Stimulated activated CD4-positive, alpha-beta T cell treated with anti-CD3 and anti-CD28 coated beads, Interleukin-2, amount 100 ng/mL, for 48 hours (primary cell): ENCODE results near the gene NKPD1.
A peak's percentile ranks its signal among the peaks of the same experiment; 100 is the strongest.

Experiments
- DNase-seq, 2 donors: peaks; one replicate each; pipeline ENCODE4 v3.0.0-alpha.2; 2020

The NKPD1 gene

DNA sequence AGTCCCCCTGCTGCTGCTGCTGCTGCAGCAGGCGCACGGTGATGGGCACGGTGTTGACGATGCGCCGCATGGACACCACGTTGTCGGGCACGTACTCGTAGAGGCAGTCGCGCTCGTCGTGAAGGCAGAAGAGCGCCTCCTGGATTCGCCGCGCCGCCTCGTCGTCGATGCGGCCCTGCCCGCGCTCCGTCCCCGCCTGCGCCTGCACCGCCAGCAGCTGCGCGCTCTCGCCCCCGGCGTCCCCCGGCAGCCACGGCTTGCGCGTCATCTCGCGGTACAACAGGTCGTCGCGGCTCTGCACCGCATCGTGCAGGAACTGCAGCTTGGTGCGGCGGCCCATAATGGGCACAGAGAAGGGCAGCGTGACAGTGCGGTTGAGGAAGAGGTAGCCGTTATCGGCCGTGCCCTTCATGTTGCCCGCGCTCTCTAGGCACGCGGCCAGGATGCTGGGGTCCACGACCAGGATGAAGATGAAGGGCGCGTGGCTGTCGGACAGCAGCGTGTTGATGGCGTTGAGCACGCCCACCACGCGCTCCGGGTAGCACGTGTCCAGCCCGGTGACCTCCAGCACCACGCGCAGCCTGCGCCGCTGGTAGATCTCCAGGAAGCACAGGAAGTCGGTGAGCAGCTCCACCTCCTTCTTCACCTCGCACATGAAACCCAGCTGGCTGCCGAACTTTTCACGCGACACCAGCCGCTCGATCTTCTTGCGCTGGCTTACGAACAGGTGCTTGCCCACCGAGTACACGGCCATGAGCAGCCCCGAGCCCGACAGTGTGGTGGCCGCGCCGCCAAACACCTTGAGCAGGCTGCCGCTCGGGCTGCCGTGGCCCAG is 8.1 kb downstream of the NKPD1 start:
- DNase-seq, result peak; percentile 12 to 34

DNA sequence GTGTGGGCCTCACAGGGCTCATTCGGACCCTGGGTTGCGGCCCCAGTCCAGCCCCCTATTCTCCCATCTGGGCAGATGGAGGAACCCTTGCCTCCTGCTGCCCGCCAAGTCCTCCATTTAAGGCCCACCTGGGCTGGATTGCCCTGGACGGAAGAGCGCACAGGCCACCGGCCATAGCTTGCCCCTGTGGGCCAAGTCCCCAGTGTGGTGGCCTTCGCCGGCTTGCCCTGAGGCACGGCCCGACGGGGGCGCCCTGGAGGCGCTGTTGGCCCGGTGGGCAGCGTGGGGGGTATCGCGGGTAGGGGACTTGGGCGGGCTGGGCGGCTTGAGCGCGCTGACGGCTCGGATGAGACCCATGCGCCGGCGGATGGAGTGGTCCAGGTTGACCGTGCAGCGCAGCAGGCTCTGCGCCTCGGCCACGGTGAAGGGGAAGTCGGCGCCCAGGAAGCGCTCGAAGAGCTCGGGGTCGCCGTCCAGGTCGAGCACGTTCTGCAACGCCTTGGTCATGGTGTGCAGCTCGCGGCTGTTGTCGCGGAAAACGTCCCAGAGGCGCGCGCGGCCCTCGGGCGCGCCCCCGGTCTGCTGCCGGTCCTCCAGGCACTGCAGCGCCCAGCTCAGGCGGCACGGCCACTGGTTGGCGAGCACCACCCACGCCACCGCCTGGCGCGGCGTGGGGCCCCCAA is 8.8 kb downstream of the NKPD1 start:
- no peak for DNase-seq

DNA sequence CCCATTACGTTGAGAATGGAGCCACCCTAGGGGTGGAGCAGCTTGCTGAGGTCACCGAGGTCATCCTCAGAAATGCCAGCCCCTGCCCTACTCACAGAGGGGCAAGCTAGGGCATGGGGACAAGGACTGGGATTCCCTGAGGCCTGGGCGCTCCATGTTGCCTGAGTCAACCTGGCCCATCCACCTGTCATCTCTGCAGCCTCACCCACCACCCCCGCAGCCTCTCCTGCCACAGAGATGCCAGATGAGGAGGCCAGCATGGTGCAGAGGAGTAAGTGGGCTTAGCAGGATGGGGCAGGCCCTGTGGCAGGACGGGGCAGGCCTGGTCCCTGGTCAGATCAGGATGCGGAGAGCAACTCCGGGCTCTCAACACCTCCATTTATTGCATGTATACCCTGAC is 9.5 kb downstream of the NKPD1 start:
- no peak for DNase-seq

DNA sequence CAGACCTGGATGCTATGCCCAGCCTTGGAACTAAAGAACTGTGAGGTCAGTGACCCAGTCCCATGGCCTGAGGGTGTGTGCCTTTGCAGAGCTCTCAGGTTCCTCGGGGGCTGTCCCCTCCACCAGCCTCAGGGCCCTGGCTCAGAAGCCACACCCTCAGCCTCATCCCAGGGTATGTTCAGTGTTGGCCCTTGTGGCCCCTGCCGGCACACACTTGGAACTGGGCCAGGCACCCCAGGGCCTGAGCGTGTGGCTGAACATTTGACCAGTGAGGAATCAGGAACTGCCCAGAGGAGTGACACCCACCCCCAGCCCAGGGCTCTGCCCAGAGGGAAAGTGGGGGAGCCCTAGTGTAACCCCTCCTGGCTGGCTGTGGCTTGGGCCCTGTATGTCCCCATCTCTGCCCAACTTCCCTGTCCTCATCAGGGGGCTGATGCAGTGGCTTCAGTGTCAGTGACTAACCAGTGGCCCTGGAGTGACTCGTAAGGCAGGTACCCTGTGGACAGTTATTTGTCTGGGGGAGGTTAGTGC is 10.0 kb downstream of the NKPD1 start:
- no peak for DNase-seq

DNA sequence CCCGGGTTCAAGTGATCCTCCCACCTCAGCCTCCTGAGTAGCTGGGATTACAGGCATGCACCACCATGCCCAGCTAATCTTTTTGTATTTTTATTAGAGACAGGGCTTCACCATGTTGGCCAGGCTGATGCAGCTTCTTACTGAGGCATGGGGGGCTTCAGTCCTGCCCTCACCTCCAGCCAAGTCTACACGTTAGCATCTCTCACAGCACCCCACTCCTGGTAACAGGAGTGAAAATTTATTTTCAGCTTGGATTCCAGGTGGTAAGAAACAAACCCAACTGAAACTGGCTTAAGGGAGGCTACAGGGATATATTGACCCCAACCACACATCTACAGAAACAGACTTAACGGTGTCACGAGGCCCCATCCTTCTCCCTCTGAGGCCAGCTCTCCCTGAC is 10.6 kb downstream of the NKPD1 start:
- DNase-seq, result no peak

DNA sequence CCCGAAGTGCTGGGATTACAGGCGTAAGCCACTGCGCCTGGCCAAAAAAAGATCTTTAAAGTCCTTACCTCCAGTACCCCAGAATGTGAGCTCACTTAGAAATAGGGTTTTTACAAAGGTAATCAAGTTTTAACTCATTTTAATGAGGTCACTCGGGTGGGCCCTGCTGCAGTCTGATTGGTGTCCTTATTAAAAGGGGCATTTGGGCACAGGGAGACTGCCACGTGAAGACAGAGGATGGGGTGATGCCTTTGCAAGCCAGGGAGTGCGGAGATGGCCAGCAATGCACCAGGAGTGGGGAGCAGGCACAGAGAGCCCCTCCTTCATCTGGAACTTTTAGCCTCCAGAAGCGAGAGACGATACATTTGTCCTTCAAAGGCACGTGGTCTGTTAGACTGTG is 11.7 kb downstream of the NKPD1 start:
- DNase-seq, result no peak

DNA sequence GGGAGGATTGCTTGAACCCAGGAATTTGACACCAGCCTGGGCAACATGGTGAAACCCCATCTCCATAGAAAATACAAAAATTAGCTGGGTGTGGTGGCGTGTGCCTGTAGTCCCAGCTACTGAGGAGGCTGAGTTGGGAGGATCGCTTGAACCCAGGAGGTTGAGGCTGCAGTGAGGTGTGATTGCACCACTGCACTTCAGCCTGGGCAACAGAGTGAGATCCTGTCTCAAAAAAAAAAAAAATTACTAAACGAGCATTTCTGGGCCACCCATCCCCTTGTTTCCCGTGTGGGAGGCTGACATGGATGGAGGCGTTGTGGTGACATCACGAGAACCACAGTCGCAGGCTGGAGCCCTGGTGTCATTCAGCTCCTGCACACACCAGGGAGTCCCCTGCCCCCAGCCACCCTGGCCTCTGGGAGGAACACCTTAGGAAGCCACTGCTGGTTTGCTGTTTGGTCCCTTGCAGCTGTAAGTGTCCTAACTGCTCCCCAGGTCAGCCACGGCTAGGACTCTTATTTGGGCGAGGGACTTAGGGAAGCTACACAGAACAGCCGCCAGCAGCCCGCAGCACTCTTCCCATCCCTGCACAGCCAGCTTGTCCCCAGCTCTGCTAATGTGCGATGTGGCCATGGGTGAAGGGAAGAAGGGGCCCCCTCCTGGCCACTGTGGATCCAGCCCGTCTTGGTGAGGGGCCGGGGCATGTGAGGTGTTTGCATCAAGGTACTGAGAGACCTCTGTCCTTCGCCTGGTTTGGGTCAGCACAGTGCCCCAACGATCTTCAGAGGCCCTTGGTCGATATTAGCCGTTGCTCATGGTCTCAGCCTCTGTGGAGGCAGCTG is 12.7 kb downstream of the NKPD1 start:
- no peak for DNase-seq

DNA sequence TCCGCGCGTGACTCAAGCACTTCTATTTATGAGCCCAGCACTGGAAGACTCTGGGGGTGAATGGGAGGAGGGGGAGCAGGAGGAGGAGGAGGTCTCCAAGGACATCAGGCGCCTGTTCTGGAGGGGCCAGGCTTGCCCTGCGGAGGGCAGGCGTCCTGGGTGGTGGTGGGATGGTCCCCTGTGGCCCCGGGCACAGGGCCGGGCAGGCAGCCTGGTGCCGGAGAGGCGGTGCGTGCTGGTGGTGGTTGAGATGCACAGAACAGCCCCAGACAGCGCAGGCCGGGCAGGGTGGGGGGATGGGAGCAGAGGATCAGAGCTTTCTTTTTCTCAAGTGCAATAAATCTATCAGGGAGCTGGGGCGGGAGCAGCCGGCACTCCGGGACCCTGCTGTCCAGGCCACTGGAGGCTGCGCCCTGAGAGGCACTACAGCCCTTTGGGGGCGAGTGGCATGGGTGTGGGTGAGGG is 14.0 kb downstream of the NKPD1 start:
- DNase-seq, result no peak

DNA sequence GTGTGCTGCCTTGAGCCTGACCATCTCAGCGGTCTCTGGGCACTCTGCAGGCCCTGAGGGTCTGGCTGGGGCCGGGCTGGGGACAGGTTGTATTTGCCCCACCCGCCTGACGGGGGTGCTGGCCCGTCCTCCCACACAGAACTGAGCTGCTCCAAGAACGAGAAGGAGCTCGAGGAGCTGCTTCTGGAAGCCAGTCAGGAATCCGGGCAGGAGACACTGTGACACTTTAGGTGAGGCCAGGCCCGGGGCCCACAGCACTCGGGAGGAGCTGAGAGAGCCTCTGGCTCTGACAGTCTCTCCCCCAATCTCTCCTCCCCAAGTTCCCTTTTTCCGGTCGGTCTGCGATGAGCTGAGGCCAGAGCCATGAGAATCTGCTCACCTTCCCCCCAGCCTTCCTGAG is 14.5 kb downstream of the NKPD1 start:
- no peak for DNase-seq

DNA sequence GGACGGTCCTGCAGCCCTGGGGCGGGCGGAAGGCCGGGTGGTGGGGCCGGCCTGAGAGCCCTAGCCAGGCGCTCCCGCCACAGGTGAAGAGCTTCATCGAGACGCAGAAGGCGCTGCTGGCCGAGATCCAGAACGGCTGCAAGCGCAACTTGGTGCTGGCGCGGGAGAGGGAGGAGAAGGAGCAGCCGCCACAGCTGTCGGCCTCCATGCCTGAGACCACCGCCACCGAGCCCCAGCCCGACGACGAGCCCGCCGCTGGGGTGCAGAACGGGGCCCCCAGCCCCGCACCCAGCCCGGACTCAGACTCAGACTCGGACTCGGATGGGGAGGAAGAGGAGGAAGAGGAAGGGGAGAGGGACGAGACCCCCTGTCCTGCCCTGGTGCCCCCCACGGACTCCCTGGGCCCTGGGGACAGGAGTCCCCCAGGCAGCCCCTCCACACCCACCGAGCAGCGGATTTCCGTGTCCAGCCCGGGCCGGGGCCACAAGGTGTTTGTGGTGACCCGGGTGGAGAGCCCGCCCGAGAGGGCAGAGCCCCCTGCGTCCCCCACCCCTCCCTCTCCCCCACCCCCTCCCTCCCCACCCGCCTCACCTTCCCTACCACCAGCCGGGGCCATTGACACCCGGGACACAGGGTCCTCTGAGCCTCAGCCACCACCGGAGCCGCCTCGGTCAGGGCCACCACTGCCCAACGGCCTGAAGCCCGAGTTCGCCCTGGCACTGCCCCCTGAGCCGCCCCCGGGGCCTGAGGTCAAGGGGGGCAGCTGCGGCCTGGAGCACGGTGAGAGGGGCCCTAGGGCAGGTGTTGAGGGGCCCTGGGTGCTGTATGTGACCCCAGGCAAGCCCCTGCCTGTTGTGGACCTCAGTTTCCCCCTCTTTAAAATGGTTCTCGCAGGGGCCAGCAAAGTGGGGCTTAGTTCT is 15.3 kb downstream of the NKPD1 start:
- no peak for DNase-seq

DNA sequence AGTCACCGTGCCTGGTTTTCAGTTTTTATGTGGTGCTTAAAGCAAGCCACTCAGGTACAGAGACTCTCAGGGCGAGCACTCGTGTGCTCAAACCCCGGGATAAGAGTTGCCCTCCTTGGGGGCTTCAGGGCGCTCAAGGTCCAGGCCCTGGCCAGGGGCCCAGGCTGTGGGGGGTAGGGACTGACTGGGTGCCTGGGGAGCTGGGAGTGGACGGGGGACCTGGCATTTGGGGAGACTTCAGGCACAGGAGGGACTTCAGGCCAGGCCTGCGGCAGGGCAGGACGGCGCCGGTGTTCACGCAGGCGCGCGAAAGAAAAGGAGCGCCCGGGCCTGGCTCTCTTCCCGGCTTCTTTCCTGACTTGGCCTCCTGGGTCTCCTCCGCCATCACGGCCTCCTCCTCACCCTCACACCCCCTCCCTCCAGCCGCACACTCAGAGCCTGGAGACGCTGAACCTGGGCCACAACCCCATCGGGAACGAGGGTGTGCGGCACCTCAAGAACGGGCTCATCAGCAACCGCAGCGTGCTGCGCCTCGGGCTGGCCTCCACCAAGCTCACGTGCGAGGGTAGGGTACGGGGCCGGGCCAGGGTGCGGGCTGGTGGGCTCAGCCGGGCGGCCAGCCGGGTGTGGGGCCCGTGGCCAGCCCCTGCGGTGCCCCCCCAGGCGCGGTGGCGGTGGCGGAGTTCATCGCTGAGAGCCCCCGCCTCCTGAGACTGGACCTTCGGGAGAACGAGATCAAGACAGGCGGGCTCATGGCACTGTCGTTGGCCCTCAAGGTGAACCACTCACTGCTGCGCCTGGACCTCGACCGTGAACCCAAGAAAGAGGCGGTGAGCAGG is 16.1 kb downstream of the NKPD1 start:
- DNase-seq, result no peak

DNA sequence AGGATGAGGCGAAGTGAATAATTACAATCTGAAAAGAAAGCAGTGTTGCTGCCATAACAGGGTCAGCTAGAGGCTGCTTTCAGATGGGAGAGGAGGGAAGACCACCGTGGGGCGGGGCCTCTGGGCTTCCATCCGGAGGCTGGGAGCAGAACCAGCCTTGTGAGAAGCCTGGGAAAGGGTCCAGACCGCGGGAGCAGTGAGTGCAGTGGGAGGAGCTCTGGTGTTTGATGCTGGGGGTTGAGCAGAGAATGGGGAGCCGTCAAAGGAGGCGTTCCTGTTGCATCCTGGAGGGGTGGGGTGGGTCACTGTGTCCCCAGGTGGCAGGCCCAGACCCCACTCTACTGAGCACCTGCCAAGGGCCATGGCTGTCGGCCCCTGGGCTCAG is 18.1 kb downstream of the NKPD1 start:
- no peak for DNase-seq

DNA sequence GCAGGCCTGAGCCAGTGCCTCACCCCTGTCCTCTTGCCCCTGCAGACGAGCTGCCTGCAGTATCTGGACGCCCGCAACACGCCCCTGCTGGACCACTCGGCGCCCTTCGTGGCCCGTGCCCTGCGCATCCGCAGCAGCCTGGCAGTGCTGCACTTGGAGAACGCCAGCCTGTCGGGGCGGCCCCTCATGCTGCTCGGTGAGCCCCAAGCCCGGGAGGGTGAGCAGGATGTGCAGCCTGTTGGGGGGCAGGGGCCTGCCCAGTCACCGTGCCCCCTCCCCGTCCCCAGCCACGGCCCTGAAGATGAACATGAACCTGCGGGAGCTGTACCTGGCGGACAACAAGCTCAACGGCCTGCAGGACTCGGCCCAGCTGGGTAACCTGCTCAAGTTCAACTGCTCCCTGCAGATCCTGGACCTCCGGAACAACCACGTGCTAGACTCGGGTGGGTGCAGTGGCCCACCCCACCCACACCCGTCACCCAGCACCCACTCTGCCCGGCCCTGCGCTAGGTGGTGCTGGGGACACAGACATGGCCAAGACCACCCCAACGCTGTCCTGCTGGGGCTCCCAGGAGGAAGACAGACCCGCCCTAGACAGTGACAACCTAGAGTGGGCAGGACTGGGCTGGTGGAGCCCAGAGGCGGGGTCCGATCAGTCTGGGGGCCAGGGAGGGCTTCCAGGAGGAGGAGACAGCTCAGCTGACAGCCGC is 18.6 kb downstream of the NKPD1 start:
- DNase-seq, result no peak

DNA sequence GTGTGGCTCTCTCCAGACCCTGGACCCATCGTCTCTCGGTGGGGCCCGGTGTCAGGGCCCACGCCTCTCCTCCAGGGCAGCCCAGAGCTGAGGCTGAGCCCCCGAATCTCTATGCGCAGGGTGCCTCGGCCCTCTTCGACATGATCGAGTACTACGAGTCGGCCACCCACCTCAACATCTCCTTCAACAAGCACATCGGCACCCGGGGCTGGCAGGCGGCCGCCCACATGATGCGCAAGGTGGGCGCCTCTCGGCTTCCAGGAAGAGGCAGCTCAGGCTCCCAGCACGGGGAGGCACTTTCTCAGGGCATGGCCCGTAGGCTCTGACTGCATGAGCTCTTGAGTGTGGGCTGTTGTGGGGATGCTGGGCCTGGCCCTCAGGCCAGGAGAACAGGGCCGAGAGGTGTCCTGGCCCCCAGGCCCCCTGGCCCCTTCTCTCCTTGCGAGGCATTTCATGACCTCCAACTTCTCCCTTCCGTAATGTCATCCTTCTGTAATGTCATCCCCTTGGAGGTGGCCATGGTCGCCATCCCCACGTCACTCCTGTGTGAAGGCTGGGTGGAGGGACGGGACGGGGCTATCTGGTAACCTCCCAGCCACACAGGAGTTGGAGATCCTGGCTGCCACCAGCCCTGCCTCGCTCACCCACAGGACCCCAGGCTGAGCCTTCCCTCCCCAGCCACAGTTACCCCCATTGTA is 19.4 kb downstream of the NKPD1 start:
- DNase-seq, result no peak

DNA sequence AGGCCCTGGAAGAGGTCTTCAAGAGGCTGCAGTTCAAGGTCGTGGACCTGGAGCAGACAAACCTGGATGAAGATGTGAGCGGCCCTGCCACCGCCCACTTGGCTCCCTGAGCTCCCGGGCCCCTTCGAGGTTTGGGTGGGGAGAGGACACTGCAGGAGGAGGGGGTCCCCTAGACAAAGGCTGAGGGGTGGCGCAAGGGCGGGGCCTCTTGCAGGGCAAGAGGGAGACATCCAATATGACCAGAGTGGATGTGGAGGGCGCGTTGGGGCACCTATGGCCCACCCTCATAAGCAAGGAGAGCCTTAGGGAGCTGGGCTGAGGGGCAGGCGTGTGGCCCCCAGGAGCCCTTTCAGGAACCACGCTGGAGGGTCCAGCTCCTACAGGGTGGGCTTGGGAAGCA is 20.2 kb downstream of the NKPD1 start:
- DNase-seq, result no peak

DNA sequence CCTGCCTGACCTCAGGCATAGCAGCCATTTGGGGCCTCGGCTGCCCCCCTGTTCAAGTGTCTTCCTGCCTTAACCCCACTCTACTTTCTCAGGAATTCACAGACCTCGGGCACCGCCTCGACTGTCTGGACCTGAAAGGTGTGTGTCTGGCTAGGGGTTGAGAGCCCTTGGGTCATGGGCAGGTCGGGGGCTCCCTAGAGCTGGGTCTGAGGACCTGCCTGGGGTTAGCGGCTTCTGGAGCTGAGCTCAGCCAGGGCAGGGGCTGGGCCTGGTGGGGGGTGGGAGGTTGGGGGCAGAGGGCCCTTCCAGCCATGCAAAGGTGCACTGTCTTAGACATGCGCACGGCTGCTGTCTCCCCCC is 20.7 kb downstream of the NKPD1 start:
- no peak for DNase-seq

DNA sequence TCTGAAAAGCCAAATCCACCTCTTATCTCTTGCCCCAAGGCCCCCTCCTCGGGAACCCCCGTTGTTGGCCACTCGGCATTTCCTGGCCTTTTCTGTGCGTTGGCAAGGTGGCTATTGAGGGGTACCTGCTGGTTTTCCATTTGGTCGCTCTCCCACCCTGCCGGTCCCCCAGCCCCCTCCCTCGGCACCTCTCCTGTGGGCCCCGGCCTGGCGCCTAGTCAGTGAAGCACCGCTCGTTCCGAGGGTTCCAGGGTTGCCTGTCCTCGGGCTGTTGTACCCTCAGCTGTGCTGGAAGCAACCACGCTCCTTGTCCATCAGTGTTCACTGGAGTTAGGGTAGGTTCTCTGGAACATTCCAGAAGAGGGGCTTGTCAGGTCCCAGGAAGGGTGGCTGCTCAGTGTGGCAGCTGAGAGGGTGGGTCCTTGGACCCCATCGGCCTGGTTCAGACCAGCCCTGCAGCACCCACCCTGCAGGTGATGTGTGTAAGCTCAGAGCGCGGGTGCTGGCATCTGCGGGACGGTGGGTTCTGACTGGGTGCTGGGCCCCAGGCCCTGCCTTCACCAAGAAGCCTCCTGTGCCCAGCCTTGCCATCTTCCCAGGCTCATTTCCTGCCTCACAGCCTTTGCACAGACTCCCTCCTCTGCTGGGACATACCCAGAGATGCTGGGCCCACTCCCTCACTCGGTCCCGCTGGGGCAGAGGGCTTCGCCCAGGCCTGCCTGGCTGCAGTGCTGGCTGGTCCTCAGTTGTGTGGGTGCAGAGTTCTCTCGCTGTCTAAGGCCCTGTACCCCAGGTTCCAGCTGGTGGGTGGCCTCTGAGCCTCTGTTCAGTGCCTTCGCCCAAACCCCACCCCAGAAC is 21.3 kb downstream of the NKPD1 start:
- DNase-seq, result no peak

DNA sequence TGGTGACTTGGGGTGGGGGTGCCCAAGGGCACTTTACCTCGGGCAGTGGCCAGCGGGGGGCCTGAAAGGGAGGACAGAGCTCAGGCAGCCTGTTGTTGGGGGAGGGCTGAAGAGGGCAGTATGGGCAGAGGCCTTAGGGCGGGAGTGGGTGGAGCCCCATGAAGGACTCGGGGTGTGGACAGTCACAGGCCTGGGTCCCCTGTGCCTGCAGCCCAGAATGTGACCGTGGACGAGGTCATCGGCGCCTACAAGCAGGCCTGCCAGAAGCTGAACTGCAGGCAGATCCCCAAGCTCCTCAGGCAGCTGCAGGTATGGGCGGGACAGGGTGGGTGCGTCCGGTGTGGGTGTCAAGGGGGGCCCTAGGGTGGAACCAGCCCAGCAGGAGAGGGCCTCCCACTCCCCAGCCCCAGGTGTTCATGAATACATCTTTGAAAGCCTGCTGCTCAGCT is 22.5 kb downstream of the NKPD1 start:
- DNase-seq, result no peak
